ENCODE data around the gene FOXP1.
"Not testable (repeated sequence)": the region's sequence is repeated elsewhere in the genome, so short reads cannot be mapped to it uniquely, and the experiment has no call there.

Gene FOXP1

DNA sequence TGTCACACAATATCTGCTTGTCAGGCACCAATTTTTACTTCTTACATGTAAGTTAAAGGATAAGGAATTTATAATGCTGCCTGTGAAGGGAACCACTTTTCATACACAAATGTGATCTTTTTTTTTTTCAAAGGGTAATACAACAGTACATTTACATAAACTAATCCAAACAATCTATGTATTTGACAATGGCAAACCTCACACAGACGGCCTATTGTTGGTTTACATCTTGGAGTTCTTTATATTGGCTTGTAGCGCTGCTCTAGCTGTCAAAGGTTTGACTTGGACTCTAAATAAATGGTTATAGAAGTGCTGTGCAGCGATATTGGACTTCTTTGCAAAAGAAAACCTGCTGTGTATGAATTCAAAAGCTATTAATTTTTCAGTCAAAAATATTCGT lies 598.0 kb downstream of the FOXP1 start:
- no peak for DNase-seq

DNA sequence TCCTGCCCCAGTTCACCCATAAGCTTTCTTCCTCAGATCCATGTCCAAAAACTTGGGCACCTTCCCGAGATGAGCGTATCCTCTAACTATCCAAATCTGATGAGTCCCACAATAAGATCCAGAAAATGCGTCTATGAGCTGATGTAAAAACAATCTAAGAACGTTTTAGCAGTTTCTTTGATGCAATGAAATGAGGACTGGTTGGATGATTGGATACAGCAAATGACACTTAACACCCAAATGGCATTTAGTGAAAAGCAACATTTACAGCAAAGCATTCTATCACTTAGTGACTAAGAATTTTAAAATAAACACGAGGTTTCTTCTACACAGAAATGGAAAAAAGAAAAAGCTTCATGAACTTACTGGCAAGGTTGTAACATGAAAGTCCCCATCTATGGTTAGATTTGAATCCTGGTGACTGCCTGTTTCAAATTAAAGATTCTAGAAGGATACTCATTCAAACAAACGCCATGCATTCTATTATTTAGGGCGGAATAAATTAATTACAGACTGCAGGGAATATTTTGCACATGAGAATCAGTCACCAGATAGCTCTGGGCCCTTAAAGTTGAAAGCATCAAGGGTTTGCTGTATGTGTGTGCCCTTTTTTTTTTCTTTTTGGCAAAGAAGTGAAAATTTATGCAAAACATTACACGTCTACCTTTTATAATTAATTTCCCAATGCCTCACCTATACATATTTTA lies 598.6 kb downstream of the FOXP1 start:
- peak; percentile 64 for DNase-seq

DNA sequence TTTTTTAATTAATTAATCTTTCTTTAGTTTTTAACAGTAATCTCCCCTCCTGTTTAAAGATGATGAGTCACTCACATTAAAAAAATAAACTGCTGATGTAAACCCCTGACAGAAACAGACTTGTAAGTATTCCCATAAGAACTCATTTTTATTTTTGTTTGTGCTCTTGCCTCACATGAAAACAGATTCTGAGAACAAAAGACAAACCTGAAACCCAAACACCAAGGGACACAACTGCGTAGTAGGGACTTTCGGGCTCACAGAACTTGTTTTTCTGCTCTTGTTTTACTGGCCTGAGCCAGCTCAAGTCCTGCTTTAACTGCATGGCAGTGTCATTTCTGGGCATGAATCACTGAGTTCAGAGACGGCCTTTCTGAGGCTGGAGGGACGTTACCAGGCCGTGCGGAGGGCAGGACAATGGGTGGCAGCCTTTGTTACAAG lies 600.8 kb downstream of the FOXP1 start:
- peak; percentile 77 for DNase-seq

DNA sequence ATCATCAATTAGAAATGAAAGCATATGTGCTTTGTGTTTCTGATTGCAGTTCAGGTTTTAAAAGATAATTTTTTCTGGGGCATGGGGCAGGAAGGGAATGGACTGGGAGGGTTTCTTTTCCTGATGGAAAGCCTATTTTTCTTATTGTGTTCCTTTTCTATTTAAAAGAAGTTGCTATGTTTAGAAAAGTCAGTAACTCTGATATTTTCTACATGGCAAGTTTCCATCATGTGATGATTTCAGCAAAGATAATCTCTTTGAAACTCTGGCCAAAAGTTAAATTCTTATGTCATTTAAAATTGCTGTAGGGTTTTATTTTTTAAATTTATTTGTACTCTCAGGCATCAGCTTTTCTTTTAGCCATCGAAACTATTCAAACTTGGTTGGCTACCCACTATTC lies 601.2 kb downstream of the FOXP1 start:
- DNase-seq = peak; percentile 69

DNA sequence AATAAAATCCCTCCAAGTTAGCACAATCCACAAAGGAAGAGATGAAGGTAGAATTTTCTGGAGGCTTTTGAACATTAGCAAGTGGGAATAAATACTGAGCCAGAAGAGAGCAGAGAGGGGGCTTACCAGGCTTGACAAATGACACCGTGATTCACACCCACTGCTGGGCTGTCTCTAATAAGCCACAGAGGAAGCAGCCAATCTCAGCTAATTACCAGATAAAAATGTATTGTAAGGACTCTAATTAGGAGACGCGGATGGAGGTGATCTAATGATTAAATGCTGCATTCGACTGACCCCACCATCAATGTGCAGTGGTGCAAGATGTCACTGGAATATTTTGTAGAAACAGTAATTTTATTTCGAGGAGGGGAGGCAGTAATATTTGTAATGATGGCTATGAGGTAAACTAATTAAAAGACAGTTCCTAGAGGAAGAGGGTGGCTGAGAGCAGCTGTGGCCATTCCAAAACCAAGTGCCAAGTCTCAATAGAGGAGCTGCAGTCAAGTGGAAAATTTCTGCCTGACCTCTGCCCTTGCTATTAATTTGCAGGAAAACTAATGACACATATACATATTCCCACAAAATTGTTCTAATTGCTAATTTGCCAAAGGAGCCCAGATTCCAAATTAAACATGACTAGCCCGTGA lies 602.2 kb downstream of the FOXP1 start:
- no peak for DNase-seq

DNA sequence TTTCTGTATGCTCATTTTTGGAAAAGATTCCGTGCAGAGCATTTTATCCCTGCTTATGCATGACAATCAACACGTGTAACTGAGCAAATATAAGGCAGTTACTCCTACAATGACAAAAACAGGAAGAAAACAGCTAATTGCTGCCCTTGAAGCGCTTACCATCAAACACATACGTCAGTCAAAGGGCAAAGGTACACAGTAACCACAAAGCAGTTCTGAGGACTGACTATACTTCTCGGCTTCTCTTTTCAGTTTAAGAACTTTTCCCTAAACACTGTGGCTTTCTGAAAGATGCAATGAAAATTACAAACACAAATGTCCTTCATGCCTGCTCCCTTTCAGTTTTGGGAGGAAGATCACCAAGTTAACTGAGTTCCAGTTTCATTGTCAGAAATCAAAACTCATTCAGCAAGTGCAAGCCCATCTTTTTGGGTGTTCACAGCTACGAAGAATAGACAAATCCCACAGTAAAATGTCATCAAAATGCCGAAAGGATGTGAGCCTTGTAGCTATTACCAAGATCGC lies 602.8 kb downstream of the FOXP1 start:
- no peak for DNase-seq

DNA sequence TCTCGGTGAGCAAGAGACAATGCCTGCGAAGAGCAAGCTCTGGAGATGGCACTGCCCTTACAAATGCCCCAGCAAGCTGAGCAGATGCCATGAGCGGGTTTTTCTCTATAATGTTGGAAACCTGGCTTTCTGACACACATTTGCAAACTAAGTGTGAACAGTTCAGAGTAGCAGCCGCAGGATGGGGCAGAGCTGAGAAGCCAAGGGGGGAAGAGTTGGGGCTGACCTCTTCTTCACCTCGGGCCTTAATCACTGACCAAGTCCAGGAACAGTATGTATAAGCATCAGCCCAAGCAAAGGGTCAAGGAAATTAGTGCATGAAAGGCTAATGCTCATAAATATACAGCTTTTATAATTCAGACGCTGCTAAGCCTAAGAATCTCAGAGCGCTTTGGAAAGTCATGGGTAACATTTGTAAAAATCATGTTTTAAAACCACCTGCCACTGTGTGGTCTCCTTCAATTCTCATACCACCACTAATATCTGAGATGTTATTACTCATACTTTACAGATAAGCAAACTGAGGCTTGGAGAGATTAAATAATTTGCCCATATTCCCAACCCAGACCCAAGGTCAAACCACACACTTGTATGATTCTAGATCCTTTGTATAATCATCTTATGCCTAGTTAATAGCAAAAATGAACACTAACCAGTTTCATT lies 603.4 kb downstream of the FOXP1 start:
- DNase-seq = no peak

GRCh38 chr3:70977712-70978111 lies 605.8 kb downstream of the FOXP1 start:
- DNase-seq = no peak

DNA sequence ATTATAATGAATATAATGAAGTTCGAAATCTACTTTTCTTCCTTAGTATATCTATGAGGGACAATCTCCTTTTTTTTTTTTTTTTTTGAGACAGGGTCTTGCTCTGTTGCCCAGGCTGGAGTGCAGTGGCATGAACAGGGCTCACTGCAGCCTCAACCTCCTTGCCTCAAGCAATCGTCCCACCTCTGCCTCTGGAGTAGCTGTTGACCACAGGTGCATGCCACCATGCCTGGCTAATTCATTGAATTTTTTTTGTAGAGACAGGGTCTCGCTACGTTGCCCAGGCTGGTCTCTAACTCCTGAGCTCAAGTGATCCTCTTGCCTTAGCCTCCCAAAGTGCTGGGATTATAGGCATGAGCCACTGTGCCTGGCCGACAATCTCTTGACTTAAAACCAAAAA lies 607.5 kb downstream of the FOXP1 start:
- DNase-seq = not testable (repeated sequence)

DNA sequence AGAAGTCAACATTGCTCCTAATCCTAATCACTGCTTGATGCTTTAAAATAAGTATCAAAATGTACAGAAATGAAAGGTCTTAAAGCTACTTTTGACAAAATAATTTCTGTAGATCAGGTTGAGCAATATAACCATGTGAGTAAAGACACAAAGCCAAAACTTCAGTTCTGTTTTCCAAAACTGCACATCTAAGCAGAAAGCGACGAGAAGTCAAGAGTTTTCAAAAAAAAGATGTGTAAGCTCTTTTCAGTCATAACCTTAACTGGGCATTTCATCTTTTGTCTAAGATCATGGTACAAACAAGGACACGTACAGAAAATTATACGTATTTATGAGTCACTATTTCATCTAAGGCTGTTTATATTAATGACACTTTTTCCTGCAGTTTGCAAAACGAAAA lies 608.8 kb downstream of the FOXP1 start:
- DNase-seq = no peak

- DNase-seq = peak; percentile 65
Observed at GRCh38 chr3:70973558-70973957, 610.0 kb downstream of the FOXP1 start.

DNA sequence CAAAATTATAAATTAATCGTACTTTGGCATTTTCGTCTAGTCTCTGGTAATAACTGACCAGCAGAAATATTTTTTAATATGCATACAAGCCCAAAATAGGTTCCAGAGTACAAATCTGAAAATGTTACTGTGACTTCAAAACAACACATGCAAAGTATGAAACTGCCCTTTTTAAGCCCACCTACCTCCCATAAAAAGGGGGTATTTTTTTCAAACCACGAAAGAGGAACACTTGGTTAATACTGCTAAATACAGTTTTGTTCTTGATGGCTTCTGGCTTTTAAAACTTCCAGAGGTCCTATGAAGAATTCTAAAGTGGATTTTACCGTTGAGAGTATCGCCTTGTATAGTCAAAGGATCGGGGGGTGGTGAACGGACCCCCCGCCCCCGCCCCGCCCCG lies 610.7 kb downstream of the FOXP1 start:
- no peak for DNase-seq

DNA sequence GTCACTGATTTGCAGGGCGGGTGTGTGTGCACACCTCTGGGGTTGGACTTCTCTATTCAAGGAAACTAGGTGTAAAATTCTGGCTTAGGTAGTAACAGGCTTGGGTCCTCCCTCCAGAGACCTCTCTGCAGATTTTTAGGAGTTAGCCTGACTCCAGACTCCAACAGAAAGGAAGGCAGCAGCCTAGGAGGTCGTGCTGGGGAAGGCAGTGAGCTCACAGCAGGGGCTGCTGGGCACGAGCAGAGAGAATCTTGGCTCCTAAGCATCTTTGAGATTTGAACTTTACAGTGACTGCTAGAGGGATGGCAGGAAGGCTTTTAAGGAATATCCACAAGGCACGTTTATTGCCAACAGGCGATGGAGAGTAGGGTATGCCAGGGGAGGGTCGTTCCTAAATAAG lies 612.6 kb downstream of the FOXP1 start:
- DNase-seq = no peak

- no peak for DNase-seq
Observed at GRCh38 chr3:70970171-70970570, 613.4 kb downstream of the FOXP1 start.

GRCh38 chr3:70963431-70964275 lies 619.9 kb downstream of the FOXP1 start:
- no peak for DNase-seq

DNA sequence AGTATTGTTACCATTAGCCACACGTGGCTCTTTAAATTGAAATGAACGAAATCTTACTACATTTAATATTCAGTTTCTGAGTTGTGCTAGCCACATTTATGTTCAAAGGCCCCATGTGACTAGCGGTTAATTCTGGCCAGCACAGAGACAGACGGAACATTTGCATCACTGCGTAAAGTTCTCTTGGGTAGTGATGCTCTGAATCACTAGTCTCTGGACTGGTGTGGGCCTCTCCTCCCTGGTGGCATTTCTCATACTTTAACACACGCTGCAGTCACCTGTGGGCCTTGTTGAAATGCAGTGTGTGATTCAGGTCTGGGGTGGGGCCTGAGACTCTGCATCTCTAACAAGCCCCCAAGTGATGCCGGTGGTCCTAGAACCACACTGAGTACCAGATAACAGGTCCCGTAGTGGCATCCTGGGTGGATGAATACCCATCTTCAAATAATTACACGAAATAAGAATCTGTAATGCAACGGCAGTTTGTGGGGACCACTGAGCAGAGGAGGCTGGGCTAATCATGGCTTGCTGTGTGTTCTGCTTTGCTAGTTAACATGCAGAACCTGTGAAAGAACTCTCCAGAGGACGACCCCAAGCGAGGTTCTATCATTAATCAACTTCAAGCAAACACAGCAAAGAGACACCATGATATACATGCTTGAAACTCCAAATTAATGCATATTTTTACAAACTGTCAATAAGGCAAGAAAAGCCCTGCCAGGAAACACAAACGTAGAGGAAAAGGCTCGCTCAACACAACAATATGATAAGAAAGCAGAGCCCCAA lies 623.8 kb downstream of the FOXP1 start:
- DNase-seq = no peak

GRCh38 chr3:70952033-70952747 lies 631.3 kb downstream of the FOXP1 start:
- DNase-seq = no peak

DNA sequence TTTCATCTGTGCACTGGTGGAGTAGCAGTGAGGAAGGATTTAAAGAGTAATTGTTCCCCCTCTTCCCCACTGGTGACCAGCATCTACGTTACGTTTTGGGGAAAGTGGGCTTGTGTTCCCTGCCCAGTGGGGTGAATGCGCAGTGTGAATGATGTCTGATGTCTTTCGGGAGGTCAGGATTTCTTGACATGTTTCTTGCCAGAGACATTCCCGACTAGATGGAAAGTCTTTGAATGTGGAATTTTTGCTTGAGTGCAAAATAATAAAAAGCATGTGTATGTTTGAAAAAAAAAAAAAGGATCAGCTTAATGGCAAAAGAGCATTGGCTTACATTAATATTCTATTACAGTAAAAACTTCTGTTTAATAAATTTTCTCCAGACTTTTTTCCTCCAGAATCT lies 632.2 kb downstream of the FOXP1 start:
- DNase-seq = peak; percentile 37

DNA sequence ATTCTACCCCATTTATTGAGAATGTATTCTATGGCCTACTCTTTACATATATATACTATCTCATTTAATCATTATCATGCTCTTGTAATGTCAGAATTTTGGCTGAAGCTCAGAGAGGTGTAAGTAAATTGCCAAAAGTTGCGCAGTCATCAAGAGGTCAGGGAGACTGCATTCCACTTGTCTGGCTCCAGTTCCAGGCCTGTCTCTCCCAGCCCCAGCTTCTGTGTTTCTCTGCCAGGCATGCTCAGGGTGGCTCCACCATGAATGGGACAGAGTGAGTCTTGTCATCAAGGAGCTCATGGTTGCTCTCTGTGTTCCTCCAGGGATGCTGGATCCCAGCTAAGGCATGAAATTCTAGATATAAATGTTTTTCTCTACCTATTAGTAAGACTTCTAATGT lies 635.9 kb downstream of the FOXP1 start:
- DNase-seq = peak; percentile 16

- no peak for DNase-seq
Observed at GRCh38 chr3:70943886-70944285, 639.6 kb downstream of the FOXP1 start.

DNA sequence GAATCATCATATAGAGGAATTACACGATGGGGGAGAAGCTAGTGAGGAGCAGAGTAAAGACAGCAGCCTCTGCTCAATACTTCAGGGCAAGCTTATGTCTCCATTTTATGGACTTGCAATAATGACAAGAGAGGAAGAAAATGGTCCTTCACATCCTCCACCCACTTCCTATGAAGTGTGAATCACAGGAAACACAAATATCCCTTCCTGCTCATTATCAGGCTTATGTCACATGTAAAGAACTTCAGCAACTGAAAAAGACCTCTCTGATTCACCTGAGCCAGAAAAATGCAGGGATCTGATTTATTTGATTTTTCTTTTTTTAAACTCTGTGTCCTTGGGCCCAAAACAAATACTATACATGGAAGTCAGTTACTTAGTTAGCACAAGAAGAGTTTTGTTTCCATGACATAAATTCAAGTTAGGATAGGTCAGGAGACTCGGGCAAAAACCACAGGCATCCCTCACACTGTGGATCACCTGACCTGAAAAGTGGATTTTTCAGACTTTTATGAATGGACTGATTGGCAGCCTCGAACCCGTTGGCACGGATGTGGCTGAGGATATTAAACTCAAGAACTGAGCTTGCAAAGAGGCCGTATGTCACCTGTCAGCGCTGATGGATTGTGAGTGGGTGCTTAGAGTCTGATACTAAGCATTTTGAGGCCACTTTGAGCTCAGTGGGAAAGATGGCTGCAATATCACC lies 650.3 kb downstream of the FOXP1 start:
- DNase-seq = peak; percentile 16
